AG09319 (cell line): Measurements from ENCODE around the gene AUTS2.

ENCODE experiments used
- DNase-seq: peaks from one replicate; pipeline ENCODE4 v3.0.0-alpha.2; 2010; ENCODE audit warnings: low read depth; ENCODE audit errors: extremely low read depth
- CTCF ChIP-seq: IDR thresholded peaks from 2 replicates; pipeline ENCODE4 v1.5.1; 2011; ENCODE audit warnings: low read depth, mild to moderate bottlenecking, inconsistent platforms, low read length, moderate library complexity

The AUTS2 gene

GRCh38 chr7:70620333-70621055 lies 1022.2 kb downstream of the AUTS2 start:
- no peak for DNase-seq
- TF ChIP-seq CTCF, result no peak

DNA sequence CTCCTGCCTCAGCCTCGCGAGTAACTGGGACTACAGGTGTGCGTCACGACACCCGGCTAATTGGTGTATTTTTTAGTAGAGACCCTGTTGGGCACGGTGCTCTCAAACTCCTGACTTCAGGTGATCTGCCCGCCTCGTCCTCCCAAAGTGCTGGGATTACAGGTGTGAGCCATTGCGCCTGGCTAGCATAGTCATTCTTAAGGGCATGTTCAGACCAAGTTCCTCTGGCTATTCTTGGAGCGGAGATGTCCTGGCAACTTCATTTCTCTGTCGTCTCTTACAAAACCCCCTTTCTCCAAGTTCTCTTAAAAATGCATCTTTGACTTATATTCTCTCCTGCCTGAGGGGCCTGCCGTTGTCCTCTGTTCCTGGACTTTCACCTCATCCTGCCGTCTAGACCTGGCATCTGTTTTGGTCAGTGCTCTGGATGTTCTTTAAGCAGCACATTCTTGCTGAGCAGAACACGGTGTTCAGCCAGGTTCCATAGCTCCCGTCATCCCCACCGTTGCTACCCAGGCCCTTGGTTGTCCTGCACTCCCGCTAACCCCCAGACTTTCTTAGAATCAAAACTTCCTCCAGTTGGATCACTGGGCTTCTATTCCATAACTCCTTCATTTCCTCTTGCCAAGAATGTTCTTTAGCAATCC lies 1023.8 kb downstream of the AUTS2 start:
- no peak for DNase-seq
- TF ChIP-seq CTCF, result no peak

- no peak for TF ChIP-seq CTCF
- no peak for DNase-seq
Measured at GRCh38 chr7:70622936-70623335, 1024.7 kb downstream of the AUTS2 start.

DNA sequence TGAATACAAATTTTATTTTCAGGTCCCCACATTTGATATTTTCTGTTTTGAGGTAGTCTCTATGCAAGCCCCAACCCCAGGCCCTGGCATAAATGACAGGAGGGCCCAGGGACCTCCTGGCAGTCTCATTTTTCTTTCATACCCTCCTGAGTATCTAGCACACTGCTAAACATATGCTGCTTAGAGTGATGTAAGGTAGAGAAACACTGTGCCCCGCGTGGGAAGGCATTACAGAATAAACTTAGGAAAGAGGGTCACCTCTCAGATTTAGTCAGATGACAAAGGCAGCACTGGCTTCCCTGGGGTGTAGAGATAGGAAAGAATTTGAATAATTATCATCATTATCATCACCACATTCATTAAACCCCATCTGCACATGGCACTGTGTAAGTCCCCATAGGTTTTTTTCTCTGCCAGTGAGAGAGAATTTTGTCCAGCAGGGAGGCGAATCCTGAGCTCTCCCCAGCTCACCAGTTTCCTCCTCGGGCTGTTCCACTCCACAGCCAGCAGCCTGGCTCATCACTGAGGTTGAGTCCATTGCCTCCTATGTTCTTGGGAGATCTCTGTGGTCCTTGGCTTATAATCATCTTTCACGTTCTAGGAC lies 1026.3 kb downstream of the AUTS2 start:
- no peak for TF ChIP-seq CTCF
- DNase-seq, result no peak

- no peak for TF ChIP-seq CTCF
- DNase-seq, result no peak
Measured at GRCh38 chr7:70627461-70627860, 1029.2 kb downstream of the AUTS2 start.

- no peak for DNase-seq
- no peak for TF ChIP-seq CTCF
Measured at GRCh38 chr7:70630440-70630817, 1032.2 kb downstream of the AUTS2 start.

DNA sequence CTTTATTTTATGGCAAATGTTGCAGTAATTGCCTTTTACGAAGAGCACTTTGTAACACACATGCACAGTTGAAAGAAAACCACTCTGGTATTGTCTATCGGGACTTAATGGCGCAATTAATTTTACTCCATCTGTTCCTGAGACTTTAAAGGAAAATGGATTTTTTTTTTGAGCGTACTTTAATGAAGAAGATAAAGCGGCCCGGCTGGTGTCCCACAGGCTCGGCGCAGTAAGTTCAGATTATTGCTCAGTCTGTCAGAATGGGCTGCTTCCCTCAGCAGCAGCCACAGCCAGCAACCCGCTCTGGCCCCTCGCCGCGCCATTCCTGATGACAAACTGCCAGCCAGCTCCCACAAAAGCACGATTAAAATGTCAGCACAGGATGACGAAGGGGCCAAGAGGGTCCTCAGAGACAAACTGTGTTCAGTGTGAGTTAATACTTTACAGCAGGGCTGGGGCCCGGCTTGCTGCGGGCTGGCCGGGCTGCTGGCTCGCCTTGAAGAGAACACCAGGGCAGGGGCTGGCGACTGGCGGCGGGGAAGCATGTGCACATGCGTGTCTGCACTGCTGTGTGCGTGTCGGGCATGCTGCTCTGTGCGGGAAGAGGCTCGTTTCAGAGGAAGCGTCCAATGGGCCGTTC lies 1032.7 kb downstream of the AUTS2 start:
- no peak for TF ChIP-seq CTCF
- no peak for DNase-seq
